Skeletal muscle satellite cell (primary cell): ENCODE measurements around the gene PPP1R9A. TPM values are rescaled to one million over a fixed set of nuclear protein-coding genes. Genes with fewer than 3 reads are reported as not detected.

Experiments
- H3K27me3 ChIP-seq: 2 replicates; pipeline ENCODE4 v1.7.0; 2013; ENCODE audit warnings: low read length; ENCODE audit not compliant: control insufficient read depth, insufficient read depth
- H3K36me3 ChIP-seq: 2 replicates; pipeline ENCODE4 v1.7.0; 2013; ENCODE audit warnings: mild to moderate bottlenecking, control low read depth, low read length; ENCODE audit not compliant: insufficient read depth
- H3K4me1 ChIP-seq: 2 replicates; pipeline ENCODE4 v1.7.0; 2013; ENCODE audit warnings: low read length; ENCODE audit not compliant: control insufficient read depth, insufficient read depth
- H3K4me2 ChIP-seq: 2 replicates; pipeline ENCODE4 v1.7.0; 2013; ENCODE audit warnings: mild to moderate bottlenecking, low read length
- H3K4me3 ChIP-seq: 2 replicates; pipeline ENCODE4 v1.7.0; 2013; ENCODE audit warnings: low read length
- H3K9ac ChIP-seq: 2 replicates; pipeline ENCODE4 v1.7.0; 2013; ENCODE audit warnings: mild to moderate bottlenecking, low read depth, low read length, moderate library complexity
- H3K9me3 ChIP-seq: replicated peaks from 2 replicates; pipeline ENCODE4 v1.7.0; 2013; ENCODE audit warnings: mild to moderate bottlenecking, control low read depth, low read length
- small RNA-seq: library from RNA; depleted of rRNA; stranded (forward); fragments of <200 nt; gene quantifications from one replicate; pipeline ENCODE3, GENCODE V24; 2012

Gene PPP1R9A

DNA sequence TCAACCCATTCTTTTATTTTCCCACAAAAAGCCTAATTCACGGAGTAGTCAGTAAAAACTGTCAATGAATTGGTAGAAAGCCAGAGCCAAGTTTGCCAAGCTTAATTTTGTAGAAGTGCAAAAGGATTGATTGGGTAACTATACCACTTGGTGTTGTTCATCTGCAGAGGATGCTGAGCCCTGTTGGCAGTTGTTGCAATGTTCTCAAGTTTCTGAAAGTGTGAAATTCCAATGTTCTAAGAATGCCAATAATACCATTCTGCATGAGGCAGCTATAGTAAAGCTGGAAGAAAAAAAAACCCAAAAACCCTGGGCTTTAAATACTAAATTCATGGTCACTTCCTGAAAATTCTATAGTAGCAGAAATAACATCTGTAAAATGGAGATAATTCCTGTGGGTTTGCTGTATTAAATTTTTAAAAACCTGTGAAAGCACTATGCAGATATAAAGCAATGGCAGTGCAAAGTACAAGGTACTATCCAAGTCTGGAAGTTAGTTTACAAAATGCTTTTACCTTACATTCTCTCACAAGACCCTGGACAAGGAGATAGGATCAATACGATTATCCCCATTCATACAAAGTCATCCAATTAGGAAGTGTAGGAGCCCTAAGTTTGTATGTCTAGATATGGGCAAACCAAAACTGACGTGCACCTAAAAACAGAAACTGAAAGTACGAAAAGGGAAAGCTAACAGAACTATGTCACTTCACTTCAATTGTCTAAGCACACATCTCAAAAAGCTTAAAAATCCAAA is 423.0 kb downstream of the PPP1R9A start:
- Histone ChIP-seq H3K9ac (peak overlapping the region; percentile 48), H3K9me3 (no peaks in the 10 kb centered on the region), H3K36me3 (no peaks in the 10 kb centered on the region), H3K4me2 (peak overlapping the region; percentile 80), H3K4me1 (peaks cover 23% of the 10 kb centered on the region), H3K4me3 (peak overlapping the region; percentile 58), H3K27me3 (no peaks in the 10 kb centered on the region)

DNA sequence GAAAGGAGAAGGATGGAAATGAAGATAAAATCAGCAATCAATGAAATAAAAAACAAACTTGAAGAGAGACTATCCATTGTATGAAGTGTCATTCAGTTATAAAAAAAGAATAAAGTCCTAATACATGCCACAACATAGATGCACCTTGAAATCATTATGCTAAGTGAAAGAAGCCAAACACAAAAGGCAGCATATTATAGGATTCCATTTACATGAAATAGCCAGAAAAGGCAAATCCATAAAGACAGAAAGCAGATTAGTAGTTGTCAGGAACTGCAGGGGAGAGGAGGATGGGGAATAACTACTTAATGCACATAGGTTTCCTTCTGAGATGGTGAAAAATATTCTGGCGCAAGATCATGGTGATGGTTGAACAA is 423.6 kb downstream of the PPP1R9A start:
- H3K36me3 ChIP-seq = no peaks in the 10 kb centered on the region
- peak overlapping the region; percentile 58 for H3K4me3 ChIP-seq
- H3K4me2 ChIP-seq = peak overlapping the region; percentile 80
- peaks cover 29% of the 10 kb centered on the region for H3K4me1 ChIP-seq
- H3K27me3 ChIP-seq = no peaks in the 10 kb centered on the region
- no peaks in the 10 kb centered on the region for H3K9me3 ChIP-seq
- H3K9ac ChIP-seq = peak overlapping the region; percentile 48

DNA sequence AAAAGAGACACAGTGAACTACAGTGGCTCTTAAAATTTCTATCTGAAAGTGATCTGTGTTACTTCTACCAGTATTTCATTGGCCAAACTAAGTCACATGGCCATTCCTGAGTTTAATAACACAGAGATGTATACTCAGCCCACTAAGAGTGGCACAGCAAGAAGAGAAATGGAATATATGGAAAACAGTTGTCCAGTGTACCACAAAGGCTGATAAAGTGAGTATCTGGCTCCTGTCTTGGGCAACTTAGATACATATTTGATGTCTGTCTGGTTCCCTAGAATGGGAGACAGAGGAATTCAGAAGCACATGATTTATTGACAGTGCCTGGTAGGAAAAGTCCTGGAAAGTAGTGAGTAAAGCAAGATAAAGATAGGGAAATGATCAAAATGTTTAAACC is 427.1 kb downstream of the PPP1R9A start:
- Histone ChIP-seq H3K36me3 (no peaks in the 10 kb centered on the region), H3K4me3 (no peak overlapping the region), H3K27me3 (no peaks in the 10 kb centered on the region), H3K4me1 (peaks cover 29% of the 10 kb centered on the region), H3K4me2 (peak overlapping the region; percentile 40), H3K9ac (peak overlapping the region; percentile 18), H3K9me3 (no peaks in the 10 kb centered on the region)

DNA sequence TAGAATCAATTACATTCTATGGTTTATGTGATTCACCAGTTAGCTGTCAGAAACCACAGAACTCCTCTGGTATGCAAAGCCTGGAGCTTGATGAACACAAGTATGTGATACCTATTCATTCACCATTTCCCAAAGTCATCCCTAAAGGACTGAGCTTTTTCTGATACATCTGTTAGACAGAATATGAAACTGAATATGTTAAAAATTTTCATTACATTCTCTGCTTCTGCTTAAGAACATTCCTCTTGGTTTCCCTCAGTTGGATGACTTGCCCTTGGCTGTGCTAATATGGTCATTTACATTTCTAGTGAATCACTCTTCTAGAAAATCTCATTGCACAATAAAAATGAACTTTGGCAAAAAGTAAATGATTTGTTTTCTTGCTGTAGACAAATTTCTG is 427.7 kb downstream of the PPP1R9A start:
- no peak overlapping the region for H3K9ac ChIP-seq
- peaks cover 27% of the 10 kb centered on the region for H3K4me1 ChIP-seq
- no peak overlapping the region for H3K4me3 ChIP-seq
- H3K4me2 ChIP-seq = peak overlapping the region; percentile 40
- H3K9me3 ChIP-seq = no peaks in the 10 kb centered on the region
- H3K36me3 ChIP-seq = no peaks in the 10 kb centered on the region
- no peaks in the 10 kb centered on the region for H3K27me3 ChIP-seq

DNA sequence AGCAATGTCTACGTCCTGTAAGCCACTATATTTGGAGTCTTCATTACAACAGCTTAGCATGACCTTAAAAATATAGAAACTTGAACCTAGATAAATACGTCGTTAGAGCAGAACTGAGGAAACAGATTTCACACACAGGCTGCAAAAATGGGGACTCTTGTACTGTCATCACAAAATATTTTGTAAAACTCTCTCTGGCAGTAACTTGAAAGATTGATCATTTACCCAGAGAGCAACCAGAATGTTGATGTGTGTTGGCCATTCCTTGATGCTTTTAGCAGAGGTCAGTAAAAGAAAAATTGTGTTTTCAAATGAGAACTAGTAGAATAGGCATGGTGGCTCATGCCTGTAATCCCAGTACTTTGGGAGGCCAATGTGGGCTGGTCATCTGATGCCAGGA is 431.4 kb downstream of the PPP1R9A start:
- H3K9me3 ChIP-seq = no peaks in the 10 kb centered on the region
- H3K27me3 ChIP-seq = no peaks in the 10 kb centered on the region
- no peak overlapping the region for H3K9ac ChIP-seq
- H3K4me2 ChIP-seq = no peak overlapping the region
- H3K4me3 ChIP-seq = no peak overlapping the region
- no peaks in the 10 kb centered on the region for H3K36me3 ChIP-seq
- peaks cover 17% of the 10 kb centered on the region for H3K4me1 ChIP-seq

DNA sequence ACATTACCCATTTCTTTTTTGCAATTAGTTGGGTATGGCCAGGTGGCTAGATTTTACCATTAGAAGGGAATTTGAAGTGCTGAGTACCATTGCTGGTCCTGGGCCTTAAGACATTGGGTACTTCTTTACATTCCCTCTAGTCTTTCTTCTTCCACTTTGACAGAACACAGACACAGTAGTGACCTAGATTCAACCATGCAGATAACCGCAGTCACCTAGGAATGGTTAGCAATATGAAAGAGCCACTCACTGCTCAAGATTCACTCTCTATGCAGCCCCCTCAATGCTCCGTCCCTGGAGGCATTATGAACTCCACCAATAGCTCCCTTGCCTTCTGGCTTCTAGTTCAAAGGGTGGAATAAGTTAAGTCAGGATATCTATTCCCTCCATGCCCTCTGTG is 433.1 kb downstream of the PPP1R9A start:
- Histone ChIP-seq H3K27me3 (no peaks in the 10 kb centered on the region), H3K36me3 (no peaks in the 10 kb centered on the region), H3K9me3 (no peaks in the 10 kb centered on the region), H3K4me1 (peaks cover 5% of the 10 kb centered on the region), H3K9ac (no peak overlapping the region), H3K4me2 (no peak overlapping the region), H3K4me3 (no peak overlapping the region)

DNA sequence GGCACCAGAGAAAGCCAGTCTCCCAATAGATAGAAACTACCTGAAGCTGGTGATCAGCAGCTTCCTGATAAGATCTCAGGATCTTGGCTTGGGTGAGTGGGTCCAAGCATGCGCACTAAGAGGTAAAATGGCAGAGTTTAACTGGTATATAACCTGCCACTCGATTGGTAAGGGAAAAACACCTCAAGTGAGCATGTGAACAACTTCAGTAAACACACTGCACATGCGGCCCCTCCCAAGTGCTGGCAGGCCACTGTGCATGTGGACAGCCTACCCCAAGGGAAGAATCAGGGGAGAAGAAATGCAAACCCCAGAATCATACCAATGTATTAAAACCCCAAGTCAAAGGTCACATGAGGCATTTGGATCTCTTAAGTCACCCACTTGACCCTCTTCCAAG is 434.6 kb downstream of the PPP1R9A start:
- no peaks in the 10 kb centered on the region for H3K4me1 ChIP-seq
- H3K4me3 ChIP-seq = no peak overlapping the region
- H3K9me3 ChIP-seq = no peaks in the 10 kb centered on the region
- no peaks in the 10 kb centered on the region for H3K27me3 ChIP-seq
- H3K36me3 ChIP-seq = no peaks in the 10 kb centered on the region
- no peak overlapping the region for H3K9ac ChIP-seq
- no peak overlapping the region for H3K4me2 ChIP-seq

DNA sequence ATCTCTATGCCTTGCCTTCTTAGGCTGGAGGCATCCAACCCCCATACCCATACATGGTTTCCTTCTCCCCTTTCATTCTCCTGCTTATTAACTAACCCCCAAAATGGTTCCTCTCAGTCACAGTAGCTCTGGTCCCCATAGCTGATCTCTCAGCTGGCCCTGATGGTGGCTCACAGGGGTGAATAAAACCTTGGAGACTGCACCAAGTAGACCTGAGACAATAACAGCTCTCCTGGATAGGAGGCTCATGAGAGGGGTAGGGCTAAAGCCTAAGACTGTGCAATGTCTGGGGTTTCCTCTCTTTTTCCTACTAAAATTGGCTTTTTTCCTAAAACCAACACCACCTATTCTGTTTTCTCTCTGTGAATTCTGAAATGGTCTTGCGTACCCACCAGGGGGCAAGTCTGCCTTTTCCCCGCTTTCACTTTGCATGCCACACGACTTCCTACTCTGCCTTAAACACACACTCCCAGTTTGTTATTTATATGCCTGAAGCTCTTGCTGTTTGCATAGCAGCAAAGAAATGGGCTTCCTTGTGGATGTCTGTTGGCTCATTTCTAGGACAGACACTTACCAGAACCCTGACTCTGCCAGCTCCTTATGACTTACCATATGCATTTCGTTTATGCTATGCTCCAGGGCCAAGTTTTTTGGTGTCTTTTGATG is 435.4 kb downstream of the PPP1R9A start:
- H3K9ac ChIP-seq = no peak overlapping the region
- no peaks in the 10 kb centered on the region for H3K4me1 ChIP-seq
- H3K4me3 ChIP-seq = no peak overlapping the region
- H3K27me3 ChIP-seq = no peaks in the 10 kb centered on the region
- no peak overlapping the region for H3K4me2 ChIP-seq
- H3K36me3 ChIP-seq = no peaks in the 10 kb centered on the region
- H3K9me3 ChIP-seq = no peaks in the 10 kb centered on the region

Small RNAs within 50 kb of the gene (small RNA-seq; reads per million reads assigned to genes)
- gene AC002429.1 (not detected), gene HINT1P2 (not detected), gene RNU4-16P (not detected)
